Right ventricle myocardium superior (tissue), 1 donor: ENCODE measurements around the gene TRIM37. TPM values are rescaled to one million over a fixed set of nuclear protein-coding genes. Genes with fewer than 3 reads are reported as not detected.
A peak's percentile ranks its signal among the peaks of the same experiment; 100 is the strongest.

Experiments used
- ATAC-seq: fragments of 200-7000 bp; cut with Tn5 transposase; one replicate; pipeline ENCODE4 v1.9.1; 2020; ENCODE audit warnings: mild to moderate bottlenecking; ENCODE audit not compliant: poor library complexity
- DNase-seq: peaks from one replicate; pipeline ENCODE4 v3.0.0-alpha.2; 2020
- intact Hi-C: fragments of 100-400 bp; cut with DNase I; formaldehyde crosslinking; loops from one replicate; pipeline ENCODE4 v1.11.2; 2022
- total RNA-seq: library from RNA; stranded (reverse); fragmentation: NEBNext Ultra II Directional; extraction: Animal tissue kit (Norgen Biotek cat#: 25700); gene quantifications from one replicate; pipeline ENCODE4 v1.2.1, GENCODE V29; 2021
- donor health status: DM: no; HTN: yes; CAD: no; lungs with severe emphysema.

Gene TRIM37
- total RNA-seq, 1 donor from 2014 or later, result 19.5 TPM

- intact Hi-C loops, result no loop called here
- ATAC-seq (no peak), DNase-seq (no peak)
These were observed 44.2 kb downstream of the TRIM37 start for GRCh38 chr17:59062509-59062908.

- DNase-seq (no peak), ATAC-seq (no peak)
- intact Hi-C loops, result no loop called here
These were observed 49.8 kb downstream of the TRIM37 start for GRCh38 chr17:59056857-59057256.

GRCh38 chr17:59049798-59050197 is 56.9 kb downstream of the TRIM37 start:
- intact Hi-C loops, result no loop called here
- no peak for ATAC-seq
- DNase-seq, result no peak

- intact Hi-C loops, result no loop called here
These were observed 59.1 kb downstream of the TRIM37 start for GRCh38 chr17:59047616-59048015.

GRCh38 chr17:59046192-59046591 is 60.5 kb downstream of the TRIM37 start:
- no peak for ATAC-seq

More at GRCh38 chr17:59047616-59048015, 59.1 kb downstream of the TRIM37 start:
- ATAC-seq (no peak), DNase-seq (no peak)

GRCh38 chr17:59038734-59039133 is 67.9 kb downstream of the TRIM37 start:
- peak; percentile 62 for ATAC-seq
- DNase-seq, result no peak
- intact Hi-C loops, result no loop called here

More at GRCh38 chr17:59046192-59046591, 60.5 kb downstream of the TRIM37 start:
- DNase-seq, result no peak
- intact Hi-C loops, result no loop called here

GRCh38 chr17:59037960-59038359 is 68.7 kb downstream of the TRIM37 start:
- ATAC-seq, result no peak
- DNase-seq, result no peak
- intact Hi-C loops, result no loop called here

GRCh38 chr17:59030811-59031210 is 75.9 kb downstream of the TRIM37 start:
- intact Hi-C loops, result no loop called here
- DNase-seq (no peak), ATAC-seq (no peak)

GRCh38 chr17:59028328-59028727 is 78.4 kb downstream of the TRIM37 start:
- DNase-seq (no peak), ATAC-seq (no peak)
- intact Hi-C loops, result no loop called here

GRCh38 chr17:59027750-59028149 is 78.9 kb downstream of the TRIM37 start:
- no peak for DNase-seq
- ATAC-seq, result peak; percentile 43
- intact Hi-C loops, result no loop called here

GRCh38 chr17:59026176-59026939 is 80.3 kb downstream of the TRIM37 start:
- intact Hi-C loops, result no loop called here
- no peak for DNase-seq
- ATAC-seq, result peak; percentile 74

GRCh38 chr17:59024916-59025315 is 81.8 kb downstream of the TRIM37 start:
- intact Hi-C loops, result no loop called here
- DNase-seq (no peak), ATAC-seq (no peak)

GRCh38 chr17:59018019-59018418 is 88.7 kb downstream of the TRIM37 start:
- DNase-seq, result no peak
- ATAC-seq, result no peak
- intact Hi-C loops, result no loop called here

- ATAC-seq (no peak), DNase-seq (no peak)
- intact Hi-C loops, result no loop called here
These were observed 94.7 kb downstream of the TRIM37 start for GRCh38 chr17:59011975-59012374.

- intact Hi-C loops, result no loop called here
- ATAC-seq (no peak), DNase-seq (no peak)
These were observed 96.7 kb downstream of the TRIM37 start for GRCh38 chr17:59010026-59010425.

- DNase-seq (no peak), ATAC-seq (no peak)
- intact Hi-C loops, result loop anchor here (10.0 kb wide), 1 partner anchor 424 kb away; no protein-coding TSS in a partner anchor
These were observed 97.9 kb downstream of the TRIM37 start for GRCh38 chr17:59008737-59009136.

- intact Hi-C loops, result loop anchor here (10.0 kb wide), 1 partner anchor 423 kb away; no protein-coding TSS in a partner anchor
- ATAC-seq (peak; percentile 18), DNase-seq (no peak)
These were observed 98.7 kb downstream of the TRIM37 start for GRCh38 chr17:59007995-59008394.

GRCh38 chr17:59004338-59005111 is 102.2 kb downstream of the TRIM37 start:
- peak; percentile 85 for ATAC-seq

GRCh38 chr17:59003860-59004259 is 102.8 kb downstream of the TRIM37 start:
- ATAC-seq (no peak), DNase-seq (no peak)
- intact Hi-C loops, result loop anchor here (2.0 to 10.0 kb wide), 2 partner anchors 295 to 419 kb away; no protein-coding TSS in a partner anchor

More at GRCh38 chr17:59004338-59005111, 102.2 kb downstream of the TRIM37 start:
- DNase-seq, result no peak
- intact Hi-C loops, result loop anchor here (2.0 to 10.0 kb wide), 2 partner anchors 296 to 420 kb away; no protein-coding TSS in a partner anchor

- no peak for DNase-seq
- intact Hi-C loops, result loop anchor here (10.0 kb wide), 1 partner anchor 418 kb away; no protein-coding TSS in a partner anchor
- no peak for ATAC-seq
These were observed 103.8 kb downstream of the TRIM37 start for GRCh38 chr17:59002848-59003247.
